Heart right ventricle (tissue), 16 donors: ENCODE results near the gene AGBL4. TPM values are rescaled to one million over a fixed set of nuclear protein-coding genes. Genes with fewer than 3 reads are reported as not detected.
"Not testable (repeated sequence)": the region's sequence is repeated elsewhere in the genome, so short reads cannot be mapped to it uniquely, and the experiment has no call there.

Experiments
- ATAC-seq, 8 donors: fragments of 200-7000 bp; cut with Tn5 transposase; one replicate each; pipeline ENCODE4 v1.9.1; 2020; ENCODE audit warnings: mild to moderate bottlenecking in 8 of 8, moderate library complexity in 8 of 8, moderate number of reproducible peaks in 1 of 8
- DNase-seq, 2 donors: peaks; one replicate each; pipeline ENCODE4 v3.0.0-alpha.2; 2020
- H3K27ac ChIP-seq, 10 donors: fragments of 200-600 bp; sonication (generic) in 2 of 10; one replicate each; pipeline versions ENCODE4 v1.5.0 to v1.8.0; 2020 to 2022; ENCODE audit warnings: mild to moderate bottlenecking in 3 of 10
- H3K27me3 ChIP-seq, 7 donors: fragments of 200-600 bp; one replicate each; pipeline ENCODE4 v1.8.0; 2021 to 2022; ENCODE audit warnings: mild to moderate bottlenecking in 2 of 7
- H3K36me3 ChIP-seq, 9 donors: fragments of 200-600 bp; sonication (generic) in 1 of 9; one replicate each; pipeline versions ENCODE4 v1.5.0 to v1.8.0; 2020 to 2022; ENCODE audit warnings: mild to moderate bottlenecking in 2 of 9
- H3K4me1 ChIP-seq, 9 donors: fragments of 200-600 bp; sonication (generic) in 1 of 9; one replicate each; pipeline versions ENCODE4 v1.5.0 to v1.8.0; 2020 to 2022; ENCODE audit warnings: mild to moderate bottlenecking in 4 of 9
- H3K4me3 ChIP-seq, 10 donors: fragments of 200-600 bp; sonication (generic) in 2 of 10; one replicate each; pipeline versions ENCODE4 v1.5.0 to v1.8.0; 2020 to 2022; ENCODE audit warnings: mild to moderate bottlenecking in 7 of 10, moderate library complexity in 2 of 10
- H3K9me3 ChIP-seq, 11 donors: fragments of 200-600 bp in 10 of 11; sonication (generic) in 2 of 11; one replicate each; pipeline versions ENCODE4 v1.5.0 to v1.8.0; 2013 to 2022; ENCODE audit warnings: mild to moderate bottlenecking in 2 of 11, control low read depth in 1 of 11, moderate library complexity in 1 of 11
- CTCF ChIP-seq, 9 donors: fragments of 200-600 bp; sonication (generic) in 2 of 9; IDR thresholded peaks; one replicate each; pipeline versions ENCODE4 v1.5.0 to v1.8.0; 2021 to 2022; ENCODE audit warnings: antibody characterized with exemption in 9 of 9, mild to moderate bottlenecking in 5 of 9, moderate library complexity in 1 of 9
- WGBS, 2 donors: extraction: QIAGEN DNeasy Blood & Tissue Kit; methylation state at CpG; one replicate each; pipeline ENCODE4 v1.1.7; 2013; ENCODE audit warnings: inconsistent platforms in 1 of 2; 5-methylcytosine and 5-hydroxymethylcytosine counted together
- intact Hi-C, 10 donors: fragments of 100-400 bp; cut with DNase I; formaldehyde crosslinking; loops; one replicate each; pipeline versions ENCODE4 v1.11.1 to v1.14.2; 2022
- polyA plus RNA-seq, 2 donors: library from polyadenylated mRNA; stranded (reverse); fragments of 200-250 nt; gene quantifications; one replicate each; pipeline ENCODE4 v1.2.3, GENCODE V29; 2013
- total RNA-seq, 10 donors: library from RNA; stranded (reverse); fragmentation: NEBNext Ultra II Directional in 3 of 10; extraction: Animal tissue kit (Norgen Biotek cat#: 25700) in 3 of 10; gene quantifications; one replicate each; pipeline versions ENCODE4 v1.2.1 to v1.2.4, GENCODE V29; 2021 to 2023
- donor health status: Arrhythmogenic right ventricular cardiomyopathy.
- donor health status: ischemic (EF 13 %, LVEDD 7.1; RV severe dilation, severe dysfunction).
- donor health status: healthy with polysubstance abuse.
- donor health status: DM: no; HTN: yes; CAD: no.
- donor health status: DM: no; HTN: no; CAD: no.
- donor health status: ischemic (EF 25% LVEDD 6.9; RV normal size, moderate dysfunction).
- donor health status: ischemic (EF 25% LVEDD 5.7; RV mildly dilated, moderate dysfunction).
- donor health status: healthy.
- donor health status: DM: yes; HTN: yes; CAD: no.
- donor health status: Ischemic cardiomyopathy.
- donor health status: ischemic (EF 35%, LVEDD 5.7; RV mildly dilated, moderate dysfunction).
- donor health status: nonischemic (EF 11% LVEDD 7.7; RV severe dilation, severe dysfunction).
- donor health status: DM: yes; HTN: yes; CAD: no.
- donor health status: PGD.
- donor health status: ischemic (EF 29% LVEDD 5.4; RV normal size, mild dysfunction).
- donor health status: nonischemic (EF 23%, LVEDD 6.1; RV moderate dilation, normal function).

The AGBL4 gene
- total and polyA plus RNA-seq, 12 donors, result 0.04 to 0.93 (median 0.46) TPM; not detected in 2

DNA sequence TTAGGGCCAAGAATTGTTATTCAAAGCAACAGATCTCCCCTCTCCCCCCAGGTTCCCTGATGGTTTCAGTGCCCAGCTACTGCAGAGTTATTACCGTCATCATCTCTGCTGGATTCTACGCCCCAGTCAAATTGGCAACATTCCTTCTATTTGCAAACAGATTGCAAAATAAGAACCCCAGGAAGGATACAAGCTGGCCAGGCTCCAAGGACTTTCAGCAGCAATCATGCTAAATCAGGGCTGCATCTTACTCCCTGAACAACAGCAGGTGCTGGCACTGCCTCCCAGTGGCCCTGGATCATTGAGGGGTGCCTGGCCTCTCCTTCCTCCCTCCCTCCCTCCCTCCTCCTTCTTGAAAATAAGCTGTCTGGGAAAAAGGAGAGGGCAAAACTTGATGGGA is 725.5 kb downstream of the AGBL4 start:
- peak in 1 of 8 donors; percentile 29 for ATAC-seq
- Histone ChIP-seq H3K27ac (no peak overlapping the region), H3K9me3 (peaks cover 0 to 10% (median 0%) of the 10 kb centered on the region in 11 donors), H3K4me1 (no peaks in the 10 kb centered on the region), H3K4me3 (no peak overlapping the region), H3K36me3 (no peaks in the 10 kb centered on the region), H3K27me3 (no peaks in the 10 kb centered on the region)
- 50 to 62% methylated on average over 2 of the region's 2 CpGs for WGBS, 2 donors
- TF ChIP-seq CTCF (IDR thresholded peaks at IDR 0.05), result no peak
- intact Hi-C loops, result no loop called here
- no peak for DNase-seq

- Histone ChIP-seq H3K4me1 (no peaks in the 10 kb centered on the region), H3K9me3 (peaks cover 0 to 9% (median 0%) of the 10 kb centered on the region in 11 donors), H3K36me3 (no peaks in the 10 kb centered on the region), H3K27ac (no peak overlapping the region), H3K27me3 (no peaks in the 10 kb centered on the region), H3K4me3 (no peak overlapping the region)
- ATAC-seq (no peak), DNase-seq (no peak)
- WGBS, 2 donors, result 57 to 62% methylated on average over 4 of the region's 4 CpGs
- intact Hi-C loops, result no loop called here
- TF ChIP-seq CTCF (IDR thresholded peaks at IDR 0.05), result no peak
These were observed 726.0 kb downstream of the AGBL4 start for GRCh38 chr1:49297783-49298182.

DNA sequence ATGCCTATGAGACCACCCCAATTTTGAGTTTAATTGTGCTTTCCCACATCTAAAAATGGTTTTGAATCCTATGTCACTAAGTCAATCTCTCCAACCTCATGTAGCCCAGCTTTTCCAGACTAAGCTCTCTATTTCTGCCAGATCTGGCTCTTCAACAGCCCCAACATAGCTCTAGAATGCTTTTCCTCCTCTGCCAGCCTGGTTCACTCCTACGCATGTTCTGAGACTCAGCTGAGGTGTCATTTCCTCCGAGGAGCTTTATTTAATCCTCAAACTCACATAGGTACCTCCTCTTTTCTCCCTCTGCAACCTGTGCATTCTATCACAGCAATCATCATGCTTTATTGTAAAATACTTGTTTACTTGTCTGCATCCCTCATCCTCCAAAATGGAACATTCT is 729.2 kb downstream of the AGBL4 start:
- Histone ChIP-seq H3K4me3 (no peak overlapping the region), H3K36me3 (no peaks in the 10 kb centered on the region), H3K27me3 (no peaks in the 10 kb centered on the region), H3K27ac (no peak overlapping the region), H3K4me1 (no peaks in the 10 kb centered on the region), H3K9me3 (peaks cover 0 to 22% (median 0%) of the 10 kb centered on the region in 11 donors)
- 65 to 70% methylated on average over 2 of the region's 2 CpGs for WGBS, 2 donors
- DNase-seq (no peak), ATAC-seq (no peak)
- intact Hi-C loops, result no loop called here
- no peak for TF ChIP-seq CTCF (IDR thresholded peaks at IDR 0.05)

DNA sequence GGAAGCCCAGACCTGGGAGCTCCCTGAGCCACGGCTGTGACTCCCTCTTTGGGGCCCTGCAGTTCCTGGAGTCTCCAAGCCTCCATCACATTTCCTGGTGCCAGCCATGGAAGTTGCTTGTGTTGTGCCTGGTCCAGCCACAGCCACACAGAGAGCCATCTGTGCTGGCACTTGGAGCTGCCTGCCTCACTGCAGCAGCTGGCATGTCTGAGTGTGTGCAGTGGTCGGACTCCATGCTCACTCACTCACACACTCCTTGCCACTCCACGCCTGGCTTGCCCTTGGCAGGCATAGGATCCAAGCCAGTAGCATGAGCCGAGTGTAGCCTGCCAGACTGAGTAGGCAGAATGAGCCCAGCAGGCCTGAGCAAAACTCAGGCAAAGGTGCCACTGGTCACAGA is 730.7 kb downstream of the AGBL4 start:
- no peaks in the 10 kb centered on the region for H3K36me3 ChIP-seq
- H3K27ac ChIP-seq, result no peak overlapping the region
- intact Hi-C loops, result no loop called here
- no peaks in the 10 kb centered on the region for H3K4me1 ChIP-seq
- no peak overlapping the region for H3K4me3 ChIP-seq
- no peaks in the 10 kb centered on the region for H3K27me3 ChIP-seq
- WGBS, 2 donors, result 73 to 78% methylated on average over 4 of the region's 4 CpGs
- DNase-seq (no peak), ATAC-seq (peak in 1 of 8 donors; percentile 64)
- peaks cover 0 to 22% (median 0%) of the 10 kb centered on the region in 11 donors for H3K9me3 ChIP-seq
- no peak for TF ChIP-seq CTCF (IDR thresholded peaks at IDR 0.05)

GRCh38 chr1:49257211-49258049 is 766.3 kb downstream of the AGBL4 start:
- H3K27ac ChIP-seq, intact Hi-C loops, ATAC-seq, DNase-seq, H3K4me3 ChIP-seq, H3K27me3 ChIP-seq, H3K36me3 ChIP-seq, H3K4me1 ChIP-seq: not testable (repeated sequence)
- H3K9me3 ChIP-seq, result peaks cover 0 to 35% (median 11%) of the 10 kb centered on the region in 11 donors
- 77% methylated on average over 32 of the region's 32 CpGs for WGBS, 2 donors
